ENCODE data around the gene FOXN1. TPM values are rescaled to one million over a fixed set of nuclear protein-coding genes. Genes with fewer than 3 reads are reported as not detected.

The FOXN1 gene
- total RNA-seq, 2 experiments from 2014 or later: not detected

- Mint-ChIP-seq H3K4me1 (ENCODE audit: low read depth) (peaks cover 8% of the 10 kb centered on the region), H3K36me3 (no peaks in the 10 kb centered on the region), H3K27ac (no peak overlapping the region), H3K4me3 (no peak overlapping the region), H3K27me3 (no peaks in the 10 kb centered on the region), H3K9me3 (no peaks in the 10 kb centered on the region)
- ChIA-PET POLR2A (no interaction called here), CTCF (no interaction called here)
- DNase-seq: no peak
- intact Hi-C loops (cut with micrococcal nuclease): no loop called here
Measured at GRCh38 chr17:28482551-28483199, 23.5 kb upstream of the FOXN1 start.

GRCh38 chr17:28484296-28484695, 21.9 kb upstream of the FOXN1 start:
- CTCF ChIA-PET: interaction anchor here (1.3 to 2.2 kb wide), 3 partner anchors 10 to 56 kb away, joined by 3 to 10 read pairs (median 5); no protein-coding TSS in a partner anchor
- no peak overlapping the region for H3K27ac Mint-ChIP-seq
- peaks cover 8% of the 10 kb centered on the region for H3K4me1 Mint-ChIP-seq (ENCODE audit: low read depth)
- H3K9me3 Mint-ChIP-seq: no peaks in the 10 kb centered on the region
- H3K4me3 Mint-ChIP-seq: no peak overlapping the region
- POLR2A ChIA-PET: no interaction called here
- peak; percentile 20 for DNase-seq
- no peaks in the 10 kb centered on the region for H3K36me3 Mint-ChIP-seq
- no peaks in the 10 kb centered on the region for H3K27me3 Mint-ChIP-seq
- intact Hi-C loops (cut with micrococcal nuclease): no loop called here

- intact Hi-C loops (cut with micrococcal nuclease): no loop called here
- Mint-ChIP-seq H3K27ac (no peak overlapping the region), H3K36me3 (no peaks in the 10 kb centered on the region), H3K4me3 (no peak overlapping the region), H3K27me3 (no peaks in the 10 kb centered on the region), H3K4me1 (ENCODE audit: low read depth) (peaks cover 8% of the 10 kb centered on the region), H3K9me3 (no peaks in the 10 kb centered on the region)
- POLR2A ChIA-PET: no interaction called here
- CTCF ChIA-PET: interaction anchor here (1.3 to 2.2 kb wide), 3 partner anchors 10 to 55 kb away, joined by 3 to 10 read pairs (median 5); no protein-coding TSS in a partner anchor
- DNase-seq: no peak
Measured at GRCh38 chr17:28485049-28485448, 21.1 kb upstream of the FOXN1 start.

GRCh38 chr17:28487881-28488532, 18.1 kb upstream of the FOXN1 start:
- H3K27ac Mint-ChIP-seq: no peak overlapping the region
- intact Hi-C loops (cut with micrococcal nuclease): no loop called here
- no peak for DNase-seq
- no peaks in the 10 kb centered on the region for H3K36me3 Mint-ChIP-seq
- H3K9me3 Mint-ChIP-seq: no peaks in the 10 kb centered on the region
- ChIA-PET CTCF (interaction anchor here (1.3 kb wide), 1 partner anchor 9 kb away, joined by 3 read pairs; no protein-coding TSS in a partner anchor), POLR2A (no interaction called here)
- peaks cover 2% of the 10 kb centered on the region for H3K27me3 Mint-ChIP-seq
- H3K4me1 Mint-ChIP-seq (ENCODE audit: low read depth): peaks cover 8% of the 10 kb centered on the region
- H3K4me3 Mint-ChIP-seq: no peak overlapping the region

- Mint-ChIP-seq H3K27me3 (peaks cover 3% of the 10 kb centered on the region), H3K4me3 (no peak overlapping the region), H3K27ac (no peak overlapping the region), H3K36me3 (no peaks in the 10 kb centered on the region), H3K4me1 (ENCODE audit: low read depth) (peaks cover 8% of the 10 kb centered on the region), H3K9me3 (no peaks in the 10 kb centered on the region)
- intact Hi-C loops (cut with micrococcal nuclease): no loop called here
- CTCF ChIA-PET: interaction anchor here (1.3 kb wide), 1 partner anchor 9 kb away, joined by 3 read pairs; no protein-coding TSS in a partner anchor
- no peak for DNase-seq
- POLR2A ChIA-PET: no interaction called here
Measured at GRCh38 chr17:28488533-28489276, 17.4 kb upstream of the FOXN1 start.

GRCh38 chr17:28491286-28491685, 14.9 kb upstream of the FOXN1 start:
- Mint-ChIP-seq H3K4me1 (ENCODE audit: low read depth) (no peaks in the 10 kb centered on the region), H3K4me3 (no peak overlapping the region), H3K27me3 (peaks cover 3% of the 10 kb centered on the region), H3K27ac (no peak overlapping the region), H3K9me3 (no peaks in the 10 kb centered on the region), H3K36me3 (no peaks in the 10 kb centered on the region)
- ChIA-PET POLR2A (no interaction called here), CTCF (no interaction called here)
- DNase-seq: no peak
- intact Hi-C loops (cut with micrococcal nuclease): no loop called here

GRCh38 chr17:28491860-28492259, 14.3 kb upstream of the FOXN1 start:
- ChIA-PET POLR2A (no interaction called here), CTCF (interaction anchor here (0.9 to 3.8 kb wide), 3 partner anchors 9 to 56 kb away, joined by 3 to 28 read pairs (median 6); no protein-coding TSS in a partner anchor)
- Mint-ChIP-seq H3K27ac (no peak overlapping the region), H3K4me3 (no peak overlapping the region), H3K27me3 (peaks cover 3% of the 10 kb centered on the region), H3K36me3 (no peaks in the 10 kb centered on the region), H3K9me3 (no peaks in the 10 kb centered on the region), H3K4me1 (ENCODE audit: low read depth) (no peaks in the 10 kb centered on the region)
- intact Hi-C loops (cut with micrococcal nuclease): no loop called here
- DNase-seq: no peak

- intact Hi-C loops (cut with micrococcal nuclease): no loop called here
Measured at GRCh38 chr17:28492352-28493310, 13.5 kb upstream of the FOXN1 start.

GRCh38 chr17:28493460-28493859, 12.7 kb upstream of the FOXN1 start:
- CTCF ChIA-PET: interaction anchor here (0.5 to 3.8 kb wide), 6 partner anchors 9 to 122 kb away, joined by 3 to 28 read pairs (median 8); no protein-coding TSS in a partner anchor

More at GRCh38 chr17:28492352-28493310, 13.5 kb upstream of the FOXN1 start:
- Mint-ChIP-seq H3K9me3 (no peaks in the 10 kb centered on the region), H3K27me3 (peaks cover 3% of the 10 kb centered on the region), H3K4me3 (no peak overlapping the region), H3K27ac (no peak overlapping the region), H3K36me3 (no peaks in the 10 kb centered on the region), H3K4me1 (ENCODE audit: low read depth) (no peaks in the 10 kb centered on the region)
- POLR2A ChIA-PET: no interaction called here
- CTCF ChIA-PET: interaction anchor here (0.9 to 3.8 kb wide), 4 partner anchors 9 to 120 kb away, joined by 3 to 28 read pairs (median 11); no protein-coding TSS in a partner anchor
- DNase-seq: no peak

GRCh38 chr17:28494445-28495188, 11.5 kb upstream of the FOXN1 start:
- Mint-ChIP-seq H3K4me3 (no peak overlapping the region), H3K4me1 (ENCODE audit: low read depth) (no peaks in the 10 kb centered on the region), H3K9me3 (no peaks in the 10 kb centered on the region), H3K36me3 (no peaks in the 10 kb centered on the region), H3K27me3 (peaks cover 3% of the 10 kb centered on the region), H3K27ac (no peak overlapping the region)
- intact Hi-C loops (cut with micrococcal nuclease): loop anchor here (1.0 to 2.0 kb wide), 3 partner anchors 46 to 118 kb away; no protein-coding TSS in a partner anchor
- peak; percentile 87 for DNase-seq
- POLR2A ChIA-PET: no interaction called here
- CTCF ChIA-PET: interaction anchor here (0.6 to 3.8 kb wide), 13 partner anchors 10 to 124 kb away, joined by 3 to 28 read pairs (median 5); no protein-coding TSS in a partner anchor

More at GRCh38 chr17:28493460-28493859, 12.7 kb upstream of the FOXN1 start:
- intact Hi-C loops (cut with micrococcal nuclease): no loop called here
- Mint-ChIP-seq H3K4me3 (no peak overlapping the region), H3K27me3 (peaks cover 3% of the 10 kb centered on the region), H3K36me3 (no peaks in the 10 kb centered on the region), H3K4me1 (ENCODE audit: low read depth) (no peaks in the 10 kb centered on the region), H3K9me3 (no peaks in the 10 kb centered on the region), H3K27ac (no peak overlapping the region)
- POLR2A ChIA-PET: no interaction called here
- no peak for DNase-seq

- Mint-ChIP-seq H3K36me3 (no peaks in the 10 kb centered on the region), H3K4me1 (ENCODE audit: low read depth) (no peaks in the 10 kb centered on the region), H3K27me3 (peaks cover 3% of the 10 kb centered on the region), H3K9me3 (no peaks in the 10 kb centered on the region), H3K4me3 (no peak overlapping the region), H3K27ac (no peak overlapping the region)
- POLR2A ChIA-PET: no interaction called here
- intact Hi-C loops (cut with micrococcal nuclease): loop anchor here (2.0 kb wide), 2 partner anchors 53 to 117 kb away; no protein-coding TSS in a partner anchor
- CTCF ChIA-PET: interaction anchor here (0.6 to 3.8 kb wide), 12 partner anchors 11 to 123 kb away, joined by 3 to 28 read pairs (median 4); no protein-coding TSS in a partner anchor
- DNase-seq: no peak
Measured at GRCh38 chr17:28495635-28496034, 10.5 kb upstream of the FOXN1 start.

Data from activated CD4-positive, alpha-beta memory T cell treated with anti-CD3 and anti-CD28 coated beads for 36 hours (primary cell).